ENCODE data around the gene UCMA. TPM values are rescaled to one million over a fixed set of nuclear protein-coding genes. Genes with fewer than 3 reads are reported as not detected.
"Not testable (repeated sequence)": the region's sequence is repeated elsewhere in the genome, so short reads cannot be mapped to it uniquely, and the experiment has no call there.

The UCMA gene
- total and polyA plus RNA-seq, 10 of the 15 experiments (the other 5 are each of a cell fraction or from before 2014, with no cell fraction given): 0.15 TPM; not detected in 9

- H3K4me3 ChIP-seq; SMC1A ChIA-PET (ENCODE audit: uncharacterized antibody, unreplicated experiment); ATAC-seq; H4K20me1 ChIP-seq (ENCODE audit: control insufficient read depth, insufficient read depth); H3K27ac ChIP-seq (ENCODE audit: control insufficient read depth, insufficient read depth); BruUV-seq (replicated peaks); H2AFZ ChIP-seq (ENCODE audit: control insufficient read depth, low read depth, low read length); intact Hi-C loops (cut with micrococcal nuclease; ENCODE audit: unreplicated experiment); FAIRE-seq; POLR2A ChIA-PET; H3K79me2 ChIP-seq (ENCODE audit: control insufficient read depth, insufficient read depth, low read length); H3K9ac ChIP-seq (ENCODE audit: control insufficient read depth, insufficient read depth, low read length); H3K36me3 ChIP-seq (ENCODE audit: control insufficient read depth in 2 of 2, insufficient read depth in 2 of 2, low read length in 1 of 2); H3K4me2 ChIP-seq (ENCODE audit: control insufficient read depth, insufficient read depth); CTCF ChIA-PET; H3K4me1 ChIP-seq (ENCODE audit: control insufficient read depth, insufficient read depth, low read length); DNase-seq (ENCODE audit: low read depth, low spot score); H3K27me3 ChIP-seq (replicated peaks in 1 of 2; ENCODE audit: control insufficient read depth in 2 of 2, insufficient read depth in 2 of 2, low read length in 1 of 2); H3K9me3 ChIP-seq (replicated peaks; ENCODE audit: control insufficient read depth, insufficient read depth, low read length); in situ Hi-C loops (cut with MboI): not testable (repeated sequence)
- 73% methylated on average over 6 of the region's 6 CpGs for WGBS (ENCODE audit: insufficient coverage, insufficient replicate concordance, low lambda C conversion rate, missing lambda C conversion rate)
- RAD21 ChIA-PET (ENCODE audit: unreplicated experiment): interaction anchor here (1.0 kb wide), 1 partner anchor 10 kb away, joined by 3 read pairs; no protein-coding TSS in a partner anchor
These were observed 48.2 kb upstream of the UCMA start for GRCh38 chr10:13282348-13282747.

- no peaks in the 10 kb centered on the region for H3K27me3 ChIP-seq (replicated peaks in 1 of 2; ENCODE audit: control insufficient read depth in 2 of 2, insufficient read depth in 2 of 2, low read length in 1 of 2)
- no peaks in the 10 kb centered on the region for H3K4me1 ChIP-seq (ENCODE audit: control insufficient read depth, insufficient read depth, low read length)
- DNase-seq (ENCODE audit: low read depth, low spot score) (no peak), FAIRE-seq (no peak), ATAC-seq (no peak)
- H3K79me2 ChIP-seq (ENCODE audit: control insufficient read depth, insufficient read depth, low read length): no peaks in the 10 kb centered on the region
- ChIA-PET POLR2A (interaction anchor here (0.6 kb wide), 1 partner anchor 362 kb away, joined by 3 read pairs; no protein-coding TSS in a partner anchor), CTCF (no interaction called here), RAD21 (ENCODE audit: unreplicated experiment) (interaction anchor here (1.9 kb wide), 1 partner anchor 26 kb away, joined by 7 read pairs; no protein-coding TSS in a partner anchor), SMC1A (ENCODE audit: uncharacterized antibody, unreplicated experiment) (no interaction called here)
- 34% methylated on average over 4 of the region's 4 CpGs for WGBS (ENCODE audit: insufficient coverage, insufficient replicate concordance, low lambda C conversion rate, missing lambda C conversion rate)
- H4K20me1 ChIP-seq (ENCODE audit: control insufficient read depth, insufficient read depth): no peaks in the 10 kb centered on the region
- H3K9ac ChIP-seq (ENCODE audit: control insufficient read depth, insufficient read depth, low read length): no peak overlapping the region
- H3K36me3 ChIP-seq (ENCODE audit: control insufficient read depth in 2 of 2, insufficient read depth in 2 of 2, low read length in 1 of 2): no peaks in the 10 kb centered on the region
- H3K4me3 ChIP-seq: no peak overlapping the region
- in situ Hi-C loops (cut with MboI): no loop called here
- intact Hi-C loops (cut with micrococcal nuclease; ENCODE audit: unreplicated experiment): no loop called here
- no TSS peak for BruUV-seq (replicated peaks)
- no peak overlapping the region for H2AFZ ChIP-seq (ENCODE audit: control insufficient read depth, low read depth, low read length)
- H3K9me3 ChIP-seq (replicated peaks; ENCODE audit: control insufficient read depth, insufficient read depth, low read length): no peaks in the 10 kb centered on the region
- no peak overlapping the region for H3K27ac ChIP-seq (ENCODE audit: control insufficient read depth, insufficient read depth)
- no peak overlapping the region for H3K4me2 ChIP-seq (ENCODE audit: control insufficient read depth, insufficient read depth)
- TF ChIP-seq SRF (IDR thresholded peaks at IDR 0.05; ENCODE audit: low read depth in 2 of 2, low read length in 2 of 2) (no peak), NFYB (IDR thresholded peaks at IDR 0.05; ENCODE audit: insufficient read depth, low read depth, low read length) (no peak), NKRF (conservative IDR thresholded peaks at IDR 0.05) (no peak), TCF3 (IDR thresholded peaks at IDR 0.05; ENCODE audit: borderline replicate concordance, insufficient read depth, low read depth, low read length) (no peak), MXI1 (IDR thresholded peaks at IDR 0.05; ENCODE audit: low read depth, low read length) (no peak), IRF4 (IDR thresholded peaks at IDR 0.05; ENCODE audit: low read depth, low read length) (no peak), ASH2L (IDR thresholded peaks at IDR 0.05; ENCODE audit: borderline replicate concordance, low read depth) (no peak), ELK1 (IDR thresholded peaks at IDR 0.05; ENCODE audit: low read depth, low read length) (no peak), IRF3 (IDR thresholded peaks at IDR 0.05) (no peak), ZNF24 (IDR thresholded peaks at IDR 0.05) (no peak), USF1 (IDR thresholded peaks at IDR 0.05; ENCODE audit: borderline replicate concordance, extremely low read length, insufficient read depth, low read depth, low read length) (no peak)
These were observed 42.7 kb upstream of the UCMA start for GRCh38 chr10:13276749-13277365.
